ENCODE measurements around the gene UBL4A.

The UBL4A gene

DNA sequence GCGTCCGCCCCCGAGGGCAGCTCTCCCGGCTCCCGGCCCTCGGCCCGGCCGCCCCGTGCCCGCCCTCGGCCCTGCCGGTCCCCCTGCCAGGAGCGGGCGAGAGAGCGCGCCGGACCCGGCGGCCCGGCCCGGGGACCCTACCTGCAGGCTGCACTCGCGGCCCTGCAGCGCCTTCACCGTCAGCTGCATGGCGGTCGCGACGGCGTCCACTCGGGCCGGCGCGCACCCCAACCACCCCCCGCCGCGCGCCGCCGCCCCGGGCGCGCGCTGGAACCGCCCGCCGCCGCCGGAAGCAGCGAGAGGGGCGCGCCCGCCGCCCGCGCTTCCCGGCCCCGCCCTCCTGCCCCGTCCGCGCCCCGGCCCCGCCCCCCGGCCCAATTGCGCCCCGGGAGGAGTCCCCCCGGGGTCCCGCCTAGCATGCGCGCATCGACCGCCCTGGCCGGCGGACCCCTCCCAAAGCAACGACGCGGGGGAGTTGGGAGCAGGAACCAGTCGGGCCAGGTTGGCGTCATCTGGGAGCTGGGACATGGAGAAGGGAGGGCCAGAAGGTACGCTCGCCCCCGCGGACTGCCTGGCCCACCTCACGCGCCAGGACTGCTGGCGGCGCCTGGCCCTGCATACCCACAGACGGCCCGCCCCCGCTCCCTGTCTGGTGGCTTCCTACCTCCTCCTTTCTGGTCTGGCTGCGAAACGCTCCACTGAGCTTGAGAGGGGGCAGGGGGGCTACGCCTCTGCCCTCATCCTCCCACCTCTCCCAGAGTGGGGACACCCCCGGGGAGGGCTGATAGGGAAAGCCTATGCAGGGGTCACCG lies at the start of gene UBL4A:
Gene UBL4A, minus strand, starts transcription at position 220 of the 812 bp plus-strand sequence. Its CDS starts 31 bp downstream, at position 189.
- peak; percentile 1 for DNase-seq

DNA sequence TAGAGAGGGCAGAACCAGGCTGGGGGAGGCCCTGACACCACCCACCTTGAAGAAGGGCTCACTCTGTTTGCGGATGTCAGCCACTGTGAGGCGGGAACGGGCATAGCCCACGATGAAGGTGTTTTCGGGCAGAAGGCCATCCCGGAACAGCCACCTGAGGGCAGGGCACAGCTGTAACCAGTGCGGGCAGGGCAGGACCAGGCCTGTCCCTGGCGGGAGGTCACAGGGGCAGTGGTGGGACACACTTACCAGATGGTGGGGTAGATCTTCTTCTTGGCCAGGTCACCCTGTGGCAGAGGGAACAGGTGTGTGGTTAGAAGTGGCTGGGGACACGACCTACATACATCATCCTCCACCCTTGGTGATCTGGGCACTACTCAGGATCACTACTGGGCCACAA lies 49.5 kb upstream of the UBL4A start:
- DNase-seq: no peak

DNA sequence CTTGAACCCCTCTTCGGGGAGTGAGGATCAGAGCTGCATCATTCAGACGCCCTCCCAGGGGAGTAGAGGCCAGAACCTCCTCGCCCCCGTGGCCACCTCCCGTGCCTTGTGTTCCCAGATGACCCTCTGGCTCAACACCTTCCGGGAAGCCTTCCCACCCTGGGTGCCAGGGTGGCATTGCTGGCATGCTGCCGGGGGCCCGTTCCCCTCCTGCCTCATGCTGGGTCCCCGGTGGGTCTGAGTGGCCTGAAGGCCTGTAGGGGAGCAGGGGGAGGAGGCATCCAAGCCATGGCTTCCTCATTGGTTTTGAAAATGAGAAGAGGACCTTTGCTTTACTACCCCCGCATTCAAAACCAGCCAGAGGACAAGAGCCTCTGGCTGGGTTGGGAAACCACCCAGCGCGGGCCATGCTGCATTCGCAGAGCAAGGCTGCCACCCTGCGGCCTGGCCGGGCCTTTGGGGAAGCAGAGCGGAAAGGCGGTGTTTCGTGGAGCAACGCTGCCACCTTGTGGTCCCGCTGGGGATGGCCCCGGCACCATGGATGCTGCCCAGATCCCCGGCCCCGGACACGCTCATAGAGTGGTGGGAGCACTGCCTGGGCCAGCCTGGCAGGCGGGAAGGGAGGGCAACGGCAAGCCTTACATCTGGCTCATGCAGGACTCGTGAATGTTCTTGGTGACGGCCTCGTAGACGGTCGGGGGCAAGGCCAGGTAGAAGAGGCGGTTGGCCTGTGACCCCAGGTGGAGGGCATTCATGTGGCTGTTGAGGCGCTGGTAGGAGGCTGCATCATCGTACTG lies 48.3 kb upstream of the UBL4A start:
- DNase-seq: peak; percentile 4

DNA sequence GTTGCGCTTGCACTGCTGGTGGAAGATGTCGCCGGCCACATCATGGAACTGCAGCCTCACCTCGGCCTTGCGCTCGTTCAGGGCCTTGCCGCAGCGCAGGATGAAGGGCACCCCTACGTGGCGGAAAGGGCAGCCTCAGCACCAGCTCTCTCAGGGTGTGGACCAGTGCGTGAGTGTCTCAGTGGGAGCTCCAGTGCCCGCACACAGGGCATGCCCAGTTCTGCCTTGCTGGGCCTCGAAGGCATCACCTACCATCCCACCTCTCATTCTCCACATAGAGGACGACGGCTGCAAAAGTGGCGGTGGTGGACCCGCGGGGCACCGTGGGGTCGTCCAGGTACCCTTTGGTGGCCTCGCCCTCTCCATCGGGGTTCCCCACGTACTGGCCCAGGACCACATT lies 46.3 kb upstream of the UBL4A start:
- no peak for DNase-seq

DNA sequence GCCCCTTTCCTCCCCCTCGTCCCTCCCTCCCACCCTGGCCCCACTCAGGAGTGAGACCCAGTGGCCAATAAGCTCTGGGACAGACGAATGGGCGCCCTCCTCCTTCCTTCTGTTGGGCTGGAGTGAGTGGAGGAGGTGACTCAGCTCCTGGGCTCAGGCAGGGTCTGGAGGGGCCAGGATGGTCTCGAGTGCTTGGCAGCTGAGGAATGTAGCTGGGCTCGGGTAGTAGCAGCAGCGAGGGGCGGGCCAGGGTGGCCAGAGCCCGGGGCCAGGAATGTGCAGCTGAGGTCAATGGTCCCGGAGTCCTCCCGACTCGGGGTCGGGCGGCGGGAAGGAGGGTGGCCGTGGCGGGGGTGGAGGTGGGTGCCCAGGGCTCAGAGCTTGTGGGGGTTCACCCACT lies 45.2 kb upstream of the UBL4A start:
- no peak for DNase-seq

DNA sequence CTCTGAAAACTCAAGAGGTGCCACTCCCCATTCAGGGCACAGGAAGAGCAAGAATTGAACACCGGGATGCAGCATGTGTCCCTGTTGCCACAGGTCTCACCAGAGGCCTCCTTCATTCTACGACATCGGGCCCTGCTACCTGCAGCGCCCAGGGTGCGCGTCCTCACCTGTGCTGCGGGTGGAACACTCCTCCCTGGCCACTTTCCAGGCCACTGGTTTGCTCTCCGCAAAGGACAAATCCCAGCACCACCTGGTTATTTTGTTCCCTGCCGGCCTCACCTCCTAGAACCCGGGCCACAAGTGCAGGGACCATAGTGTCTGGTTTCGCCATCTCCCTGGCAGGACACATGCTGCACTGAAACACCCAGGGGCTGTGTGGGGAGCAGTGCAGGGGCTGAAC lies 43.9 kb upstream of the UBL4A start:
- DNase-seq: no peak

DNA sequence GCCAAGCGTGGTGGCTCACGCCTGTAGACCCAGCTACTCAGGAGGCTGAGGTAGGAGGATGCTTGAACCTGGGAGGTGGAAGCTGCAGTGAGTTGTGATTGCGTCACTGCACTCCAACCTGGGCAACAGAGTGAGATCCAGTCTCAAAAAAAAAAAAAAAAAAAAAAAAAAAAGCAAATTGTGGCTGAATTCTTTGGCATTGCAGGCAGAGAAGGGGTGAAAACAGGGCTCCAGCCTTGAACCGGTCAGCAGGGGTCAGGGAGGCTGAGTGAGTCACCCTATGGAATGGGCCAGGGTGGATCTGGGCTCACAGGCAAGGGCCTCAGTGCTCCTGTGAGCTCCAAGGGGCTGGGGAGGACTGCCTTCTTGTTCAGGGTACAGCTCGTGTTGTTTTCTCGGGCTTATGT lies 42.8 kb upstream of the UBL4A start:
- no peak for DNase-seq

DNA sequence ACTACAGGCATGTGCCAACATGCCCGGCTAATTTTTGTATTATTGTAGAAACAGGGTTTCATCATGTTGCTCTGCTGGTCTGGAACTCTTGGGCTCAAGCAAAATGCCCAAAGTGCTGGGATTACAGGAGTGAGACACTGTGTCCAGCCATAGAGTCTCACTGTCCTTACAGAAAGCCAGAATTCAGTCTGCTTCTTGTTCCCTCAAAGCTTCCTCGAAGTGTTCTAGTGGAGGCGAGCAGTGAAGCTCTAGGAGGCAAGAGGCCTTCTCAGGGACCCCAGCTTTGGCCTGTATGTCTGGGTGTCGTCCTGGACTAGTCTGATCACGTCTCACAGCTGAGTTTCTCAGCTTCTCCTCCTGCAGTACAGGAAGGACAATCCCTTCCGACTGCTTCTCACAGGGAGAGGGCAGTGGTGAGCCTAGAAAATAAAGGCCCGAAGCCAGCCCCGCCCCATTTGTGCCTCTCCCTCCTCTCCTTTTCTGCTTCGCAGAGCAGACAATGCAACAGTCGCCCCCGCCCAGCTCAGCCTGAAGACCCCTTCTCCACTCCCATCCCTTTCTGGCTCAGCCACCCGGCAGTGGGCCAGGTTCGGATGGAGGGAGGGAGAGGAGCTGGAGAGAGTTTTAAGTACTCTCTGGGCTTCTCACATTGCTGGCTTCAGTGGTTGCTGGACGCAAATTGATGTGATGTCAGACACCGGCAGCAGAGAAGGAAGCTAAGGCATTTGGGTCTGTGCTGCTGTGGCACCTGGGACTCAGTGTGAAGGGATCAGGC lies 40.7 kb upstream of the UBL4A start:
- peak; percentile 22 for DNase-seq

DNA sequence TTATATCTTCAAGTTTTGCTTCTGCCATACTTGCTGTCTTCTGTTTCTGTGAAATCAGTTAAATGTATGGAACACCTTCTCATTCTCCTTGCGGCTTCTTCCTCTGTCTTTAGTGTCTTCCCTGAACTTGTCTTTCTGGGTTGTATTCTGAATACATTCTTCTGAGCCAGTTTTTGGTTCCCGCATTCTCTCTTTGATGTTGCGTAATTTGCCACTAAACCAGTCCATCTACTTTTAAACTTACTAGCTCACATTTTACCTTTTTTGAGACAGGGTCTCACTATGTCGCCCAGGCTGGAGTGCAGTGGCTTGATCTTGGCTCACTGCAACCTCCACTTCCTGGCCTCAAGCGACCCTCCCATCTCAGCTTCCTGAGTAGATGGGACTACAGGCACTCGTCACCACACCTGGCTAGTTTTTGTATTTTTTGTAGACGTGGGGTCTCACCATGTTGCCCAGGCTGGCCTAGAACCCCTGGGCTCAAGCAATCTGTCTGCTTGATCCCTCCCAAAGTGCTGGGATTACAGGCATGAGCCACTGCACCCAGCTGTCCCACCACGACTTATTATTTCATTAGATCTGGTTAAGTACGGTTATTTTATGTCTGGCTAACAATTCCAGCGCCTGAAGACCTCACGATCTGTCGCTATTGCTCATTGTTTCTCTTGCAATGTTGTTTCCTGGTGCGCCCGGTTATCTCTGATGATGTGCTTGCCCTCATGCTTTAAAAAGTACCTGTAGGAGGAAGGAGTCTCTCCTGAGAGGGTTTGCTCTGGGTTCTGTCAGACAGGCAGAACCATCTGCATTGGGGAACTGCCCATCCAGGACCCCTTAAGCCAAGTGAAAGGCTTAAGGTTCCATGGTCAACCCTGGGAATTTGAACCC lies 39.4 kb upstream of the UBL4A start:
- DNase-seq: no peak

DNA sequence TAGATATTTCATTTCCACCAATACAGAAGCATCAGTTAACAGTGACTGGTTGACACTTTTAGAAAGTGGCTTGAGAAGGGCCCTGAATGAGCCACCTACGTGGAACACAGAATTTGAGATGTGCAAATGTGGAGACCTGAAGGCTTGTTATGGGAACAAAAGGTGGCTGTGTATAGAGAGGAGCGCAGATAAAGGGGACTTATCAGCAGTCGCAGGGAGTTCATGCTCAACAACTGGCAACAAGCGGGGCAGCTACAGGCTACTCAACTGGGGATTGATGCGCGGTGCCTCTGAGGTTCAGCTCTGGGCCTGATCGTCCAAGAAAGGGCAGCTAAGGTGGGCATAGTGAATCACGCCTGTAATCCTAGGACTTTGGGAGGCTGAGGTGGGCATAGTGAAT lies 33.0 kb upstream of the UBL4A start:
- no peak for DNase-seq

DNA sequence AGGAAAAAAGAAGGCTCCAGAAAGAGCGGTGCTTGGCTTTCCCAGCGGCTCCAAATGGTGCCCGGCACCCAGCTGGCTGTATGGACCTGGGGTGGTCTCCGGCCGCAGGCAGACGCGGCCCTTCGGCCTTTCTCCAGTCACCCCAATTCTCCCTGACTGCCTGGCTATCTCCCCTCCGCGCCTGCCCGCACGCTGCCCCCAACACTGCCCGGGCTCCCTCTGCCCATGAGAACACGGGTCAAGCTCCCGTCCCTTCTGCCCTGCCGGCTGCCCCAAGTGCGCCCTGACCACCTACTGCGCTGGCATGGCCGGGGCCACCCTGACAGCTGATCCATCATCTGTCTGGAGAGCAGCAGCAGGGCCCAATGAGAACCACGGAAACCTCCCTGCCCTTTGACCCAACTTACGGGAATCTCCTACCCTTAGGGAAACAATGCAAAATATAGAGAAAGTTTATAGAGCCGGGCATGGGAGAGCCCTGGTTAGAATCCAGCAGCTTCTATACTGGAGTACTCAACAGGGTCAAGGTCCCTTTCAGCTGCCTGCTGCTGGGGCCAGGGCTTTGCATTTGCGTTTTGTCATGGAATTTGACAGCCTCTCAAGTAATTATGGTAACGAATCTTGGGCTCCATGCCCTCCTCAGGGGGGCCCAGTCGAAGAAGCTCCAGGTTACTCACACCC lies 30.8 kb upstream of the UBL4A start:
- DNase-seq: no peak

DNA sequence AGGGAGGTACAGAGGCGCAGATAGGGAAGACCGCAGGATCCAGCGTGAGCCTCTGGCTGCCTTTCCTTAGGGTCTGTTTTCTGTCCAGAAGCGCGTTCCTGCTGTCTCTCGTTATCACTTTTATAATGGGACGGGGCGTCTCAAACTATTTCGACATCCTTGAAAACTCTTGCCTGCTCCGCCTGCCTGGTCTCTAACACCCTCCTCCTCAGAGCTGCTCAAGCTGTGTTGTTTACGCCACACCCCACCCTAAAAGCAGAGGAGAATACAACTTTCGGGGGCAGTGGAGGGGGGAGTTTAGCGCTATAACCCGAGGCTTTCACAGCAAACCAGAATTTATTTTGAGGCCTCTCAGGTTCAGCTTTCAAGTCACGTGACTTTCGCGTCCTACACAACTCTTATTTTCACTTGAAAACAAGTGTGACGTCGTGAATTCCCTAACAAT lies 30.3 kb upstream of the UBL4A start:
- DNase-seq: no peak

DNA sequence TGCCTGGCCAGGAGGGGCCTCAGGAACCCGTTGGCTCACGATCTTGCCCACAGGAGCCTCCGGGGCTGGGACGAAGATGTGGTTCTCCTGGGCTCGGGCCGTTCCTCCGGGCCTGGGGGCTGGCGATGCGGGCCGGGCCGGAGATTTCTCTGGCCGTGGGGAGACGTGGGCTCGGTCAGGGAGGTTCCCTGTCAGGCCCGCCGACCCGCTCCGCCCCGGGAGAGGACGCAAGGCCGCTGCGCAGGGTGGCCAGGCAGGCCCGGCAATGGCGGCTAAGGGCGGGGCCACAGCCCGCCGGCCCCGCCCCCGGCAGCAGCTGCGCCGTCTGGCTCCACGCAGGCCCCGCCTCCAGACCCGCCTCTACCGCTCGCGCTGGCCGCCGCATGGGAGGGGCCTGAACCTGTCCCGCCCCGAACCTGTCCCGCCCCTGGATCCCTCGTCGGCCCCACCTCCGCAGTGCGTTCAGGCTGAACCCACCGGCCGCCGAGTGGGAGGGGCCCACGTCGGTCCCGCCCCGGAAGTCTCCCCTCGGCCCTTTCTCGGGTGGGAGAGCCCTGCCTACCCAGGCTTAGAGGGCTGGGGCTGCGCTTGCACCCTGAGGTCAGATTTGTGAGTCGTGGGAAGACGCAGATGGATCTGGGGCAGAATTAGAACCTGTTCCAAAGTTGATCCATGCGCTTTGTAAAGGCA lies 29.7 kb upstream of the UBL4A start, which contains the start of gene FAM3A:
Gene FAM3A, minus strand, starts transcription at position 267 of the 690 bp plus-strand sequence. CDS start 460 bp downstream, outside the sequence.
- peak; percentile 60 for DNase-seq

DNA sequence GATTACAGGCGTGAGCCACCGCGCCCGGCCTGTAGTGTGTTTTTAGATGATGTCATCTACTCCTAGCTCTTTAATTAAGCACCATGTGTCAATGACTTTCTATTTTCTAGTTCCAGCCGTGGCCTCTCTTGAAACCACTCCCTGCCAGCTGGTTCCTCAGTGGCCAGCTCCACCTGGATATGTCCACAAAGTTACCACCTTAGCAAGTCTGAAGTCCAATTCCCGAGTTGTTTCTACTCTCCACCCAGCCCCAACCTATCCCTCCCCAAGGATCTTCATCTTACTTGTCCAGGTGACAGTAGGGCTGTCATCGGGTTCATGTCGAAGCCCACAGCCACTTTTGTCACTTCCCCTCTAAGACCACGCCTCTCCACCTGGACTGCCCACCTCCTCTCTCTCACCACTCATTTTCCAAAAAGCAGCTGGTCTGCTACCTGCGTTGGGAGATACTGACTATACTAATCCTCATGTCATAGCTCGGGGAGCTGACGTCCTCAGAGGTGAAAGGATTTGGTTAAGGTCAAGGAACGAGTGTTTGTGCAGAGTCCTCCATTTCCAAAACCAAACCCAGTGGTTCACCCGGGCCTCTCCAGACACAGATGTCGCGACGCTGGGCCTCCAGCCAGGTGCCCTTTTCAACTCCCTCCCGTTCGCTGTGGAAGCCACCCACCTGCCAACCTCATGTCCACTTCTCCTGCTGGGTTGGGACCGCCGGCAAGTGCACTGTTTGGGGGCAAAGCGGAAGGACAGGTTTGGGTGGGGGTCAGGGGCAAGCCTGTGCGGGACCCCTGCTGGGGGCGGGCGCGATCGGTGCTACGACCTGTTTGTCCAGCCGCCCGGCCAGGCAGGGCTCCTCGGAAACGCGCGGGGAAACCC lies 28.9 kb upstream of the UBL4A start:
- peak; percentile 45 for DNase-seq

DNA sequence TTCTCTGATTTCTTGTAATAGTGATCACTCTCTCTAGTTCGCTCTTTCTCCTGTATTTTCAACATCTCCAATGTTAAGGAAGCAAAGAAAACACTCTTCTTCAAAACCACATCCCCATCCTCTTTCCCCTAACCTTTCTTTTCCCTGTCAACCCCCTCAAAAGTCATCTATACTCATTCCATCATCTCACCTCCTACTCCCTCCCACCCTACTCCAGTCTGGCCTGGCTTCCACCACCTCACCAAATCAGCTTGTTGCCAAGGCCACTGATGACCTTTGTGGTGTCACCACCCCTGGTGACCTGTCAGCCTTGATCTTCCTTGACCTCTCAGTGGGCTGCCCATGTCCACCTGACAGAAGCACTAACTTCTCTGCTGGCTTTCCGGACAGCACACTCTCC lies 27.3 kb upstream of the UBL4A start:
- no peak for DNase-seq

DNA sequence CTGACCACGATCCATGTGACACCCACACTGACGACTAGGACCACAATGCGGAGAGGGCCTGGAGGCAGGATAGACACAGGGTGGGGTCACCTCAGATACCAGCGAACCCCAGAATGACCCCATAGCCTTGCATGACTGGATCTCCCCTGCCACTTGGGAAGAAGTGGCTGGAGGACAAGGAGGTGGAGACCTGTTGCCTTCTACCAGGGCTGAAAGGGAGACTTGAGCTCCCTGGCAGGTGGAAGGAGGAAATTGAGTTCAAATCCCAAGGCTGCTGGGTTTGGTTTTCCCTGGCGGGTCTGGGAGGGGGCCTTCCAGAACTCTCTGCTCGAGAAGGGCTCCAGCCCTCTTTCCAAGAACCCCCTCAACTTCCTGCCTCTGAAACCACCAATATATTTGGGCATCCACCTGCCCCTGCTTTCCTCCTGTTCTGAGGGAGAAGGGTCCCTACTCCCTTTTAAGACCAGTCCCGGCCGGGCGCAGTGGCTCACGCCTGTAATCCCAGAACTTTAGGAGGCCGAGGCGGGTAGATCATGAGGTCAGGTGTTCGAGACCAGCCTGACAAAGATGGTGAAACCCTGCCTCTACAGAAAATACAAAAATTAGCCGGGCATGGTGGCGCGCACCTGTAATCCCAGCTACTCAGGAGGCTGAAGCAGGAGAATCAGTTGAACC lies 26.6 kb upstream of the UBL4A start:
- DNase-seq: no peak

DNA sequence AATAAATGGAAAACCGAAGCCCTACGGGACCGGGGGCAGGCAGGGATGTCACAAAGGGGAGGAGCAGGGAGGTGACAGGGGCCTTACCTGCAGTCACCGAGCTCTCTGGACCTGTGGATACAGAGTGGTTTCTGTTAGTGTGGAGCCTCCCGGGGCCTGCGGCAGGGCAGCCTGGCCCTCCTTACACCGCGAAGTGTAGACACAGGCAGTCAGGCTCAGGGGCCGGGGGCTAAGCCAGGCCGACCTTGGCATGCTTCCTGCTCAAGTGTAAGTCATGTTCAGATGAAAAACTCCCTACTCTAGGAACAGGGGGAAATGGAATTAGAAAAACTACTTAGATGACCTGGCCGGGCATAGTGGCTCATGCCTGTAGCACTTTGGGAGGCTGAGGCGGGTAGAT lies 25.3 kb upstream of the UBL4A start:
- no peak for DNase-seq

DNA sequence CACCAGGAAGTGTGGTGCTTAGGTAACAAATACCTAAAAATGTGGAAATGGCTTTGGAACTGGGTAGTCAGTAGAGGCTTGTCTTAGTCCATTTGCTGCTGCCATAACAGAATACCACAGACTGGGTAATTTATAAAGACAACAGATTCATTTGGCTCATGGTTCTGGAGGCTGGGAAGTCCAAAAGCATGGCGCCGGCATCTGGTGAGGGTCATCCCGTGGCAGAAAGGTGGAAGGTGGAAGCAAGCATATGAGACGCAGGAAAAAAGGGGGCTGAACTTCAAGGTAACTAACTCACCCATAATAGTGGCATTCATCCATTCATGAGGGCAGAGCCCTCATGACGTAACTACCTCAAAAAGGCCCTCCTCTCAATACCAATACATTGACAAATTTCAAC lies 23.0 kb upstream of the UBL4A start:
- DNase-seq: no peak

DNA sequence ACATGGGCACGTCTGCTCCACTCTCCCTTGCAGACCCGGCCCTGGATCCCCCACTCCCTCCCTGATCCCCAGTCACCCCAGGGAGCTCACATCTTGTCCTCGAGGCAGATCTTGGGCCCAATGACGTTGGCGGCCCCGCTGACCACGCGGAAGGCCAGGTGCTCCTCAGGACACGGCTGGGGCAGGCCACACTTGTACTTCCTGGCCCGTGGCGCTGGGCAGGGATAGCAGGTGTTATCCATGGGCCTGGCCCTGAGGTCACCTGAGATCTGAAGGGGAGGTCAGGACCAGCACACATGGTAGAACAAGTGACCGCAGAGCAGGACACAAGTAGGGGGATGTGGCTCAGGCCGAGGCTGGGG lies 21.9 kb upstream of the UBL4A start:
- no peak for DNase-seq
